A673 (cell line): ENCODE measurements around the gene GPR15LG. TPM values are rescaled to one million over a fixed set of nuclear protein-coding genes. Genes with fewer than 3 reads are reported as not detected.

Source experiments
- BruUV-seq: library from RNA; stranded (reverse); fragments of 400-500 nt; replicated peaks from 2 replicates; lab custom pipeline; 2021; lab: Mats Ljungman, UMichigan
- CTCF ChIA-PET: fragments of 300-600 bp; sonication (Branson Sonifier 250); formaldehyde crosslinking; loops from one replicate; lab custom pipeline; 2022; ENCODE audit warnings: antibody characterized with exemption; lab: Charles Lee
- POLR2A ChIA-PET: fragments of 300-600 bp; sonication (Branson Sonifier 250); formaldehyde crosslinking; loops from one replicate; lab custom pipeline; 2022; ENCODE audit warnings: antibody characterized with exemption; ENCODE audit not compliant: low non-redundant PET; lab: Charles Lee
- DNase-seq: peaks from one replicate; pipeline ENCODE4 v3.0.0-alpha.2; 2015; ENCODE audit warnings: low spot score
- H3K27ac ChIP-seq: fragments of 200-600 bp; sonication (generic); 2 replicates; pipeline ENCODE4 v1.5.1; 2016; ENCODE audit warnings: mixed run types, low read depth, mild to moderate bottlenecking, mixed read lengths, antibody characterized with exemption, low read length; ENCODE audit not compliant: poor library complexity, severe bottlenecking
- H3K27me3 ChIP-seq: fragments of 200-600 bp; sonication (generic); replicated peaks from 2 replicates; pipeline ENCODE4 v1.6.1; 2017; ENCODE audit warnings: mixed run types, low read depth, mild to moderate bottlenecking, mixed read lengths, antibody characterized with exemption, low read length; ENCODE audit not compliant: insufficient read depth, poor library complexity
- H3K36me3 ChIP-seq: fragments of 200-600 bp; sonication (generic); 2 replicates; pipeline ENCODE4 v1.6.1; 2016; ENCODE audit warnings: mixed run types, mild to moderate bottlenecking, mixed read lengths, antibody characterized with exemption, low read length; ENCODE audit not compliant: insufficient read depth, poor library complexity, severe bottlenecking
- H3K4me1 ChIP-seq: fragments of 200-600 bp; sonication (generic); 2 replicates; pipeline ENCODE4 v1.6.1; 2017; ENCODE audit warnings: mixed run types, mild to moderate bottlenecking, mixed read lengths, antibody characterized with exemption, low read length; ENCODE audit not compliant: insufficient read depth, poor library complexity, severe bottlenecking
- H3K4me3 ChIP-seq: fragments of 200-600 bp; sonication (generic); 2 replicates; pipeline ENCODE4 v1.5.1; 2016; ENCODE audit warnings: low read depth, mixed run types, mild to moderate bottlenecking, mixed read lengths, low read length; ENCODE audit not compliant: poor library complexity, severe bottlenecking
- H3K9me3 ChIP-seq: fragments of 200-600 bp; sonication (generic); 2 replicates; pipeline ENCODE4 v1.6.1; 2016; ENCODE audit warnings: mixed run types, low read depth, mild to moderate bottlenecking, mixed read lengths, antibody characterized with exemption, low read length; ENCODE audit not compliant: poor library complexity, severe bottlenecking
- EZH2 ChIP-seq: fragments of 200-600 bp; sonication (generic); IDR thresholded peaks from 2 replicates; pipeline ENCODE4 v1.6.1; 2017; ENCODE audit warnings: borderline replicate concordance, low read depth, mild to moderate bottlenecking, mixed read lengths, antibody characterized with exemption, low read length; ENCODE audit not compliant: poor library complexity, severe bottlenecking
- intact Hi-C: fragments of 100-400 bp; cut with micrococcal nuclease; formaldehyde crosslinking; loops from one replicate; pipeline ENCODE4 v1.10.0; 2022; ENCODE audit not compliant: unreplicated experiment
- total RNA-seq: library from RNA; stranded (reverse); gene quantifications from 2 replicates; pipeline ENCODE4 v1.2.3, GENCODE V29; 2021
- TF ChIP-seq, protein P1 (sequence below): fragments of 300-800, 200-600 bp; sonication (generic); conservative IDR thresholded peaks from 2 replicates; pipeline ENCODE4 v1.5.1; 2017; ENCODE audit warnings: low read depth, mild to moderate bottlenecking, antibody characterized with exemption, low read length, moderate library complexity, mixed read lengths

The GPR15LG gene
- total RNA-seq, 1 experiment from 2014 or later, result not detected

DNA sequence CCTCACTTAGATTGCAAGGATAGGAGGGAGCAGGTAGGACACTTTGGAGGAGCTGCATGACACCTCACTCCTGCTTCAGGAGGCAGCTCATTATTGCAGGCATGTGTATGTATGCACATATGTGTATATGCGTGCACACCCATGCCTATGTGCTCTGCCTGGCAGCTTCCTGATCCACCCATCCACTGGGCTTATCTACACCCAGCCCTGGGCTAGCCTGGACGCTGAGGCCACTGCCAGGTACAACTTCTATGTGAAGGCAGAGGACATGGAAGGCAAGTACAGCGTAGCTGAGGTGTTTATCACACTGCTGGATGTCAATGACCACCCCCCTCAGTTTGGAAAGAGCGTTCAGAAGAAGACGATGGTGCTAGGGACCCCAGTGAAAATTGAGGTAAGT lies 38.4 kb downstream of the GPR15LG start:
- intact Hi-C loops, result no loop called here
- H3K36me3 ChIP-seq, result no peaks in the 10 kb centered on the region
- no peak for DNase-seq
- peaks cover 12% of the 10 kb centered on the region for H3K27me3 ChIP-seq
- no TSS peak for BruUV-seq
- TF ChIP-seq, protein P1, sequence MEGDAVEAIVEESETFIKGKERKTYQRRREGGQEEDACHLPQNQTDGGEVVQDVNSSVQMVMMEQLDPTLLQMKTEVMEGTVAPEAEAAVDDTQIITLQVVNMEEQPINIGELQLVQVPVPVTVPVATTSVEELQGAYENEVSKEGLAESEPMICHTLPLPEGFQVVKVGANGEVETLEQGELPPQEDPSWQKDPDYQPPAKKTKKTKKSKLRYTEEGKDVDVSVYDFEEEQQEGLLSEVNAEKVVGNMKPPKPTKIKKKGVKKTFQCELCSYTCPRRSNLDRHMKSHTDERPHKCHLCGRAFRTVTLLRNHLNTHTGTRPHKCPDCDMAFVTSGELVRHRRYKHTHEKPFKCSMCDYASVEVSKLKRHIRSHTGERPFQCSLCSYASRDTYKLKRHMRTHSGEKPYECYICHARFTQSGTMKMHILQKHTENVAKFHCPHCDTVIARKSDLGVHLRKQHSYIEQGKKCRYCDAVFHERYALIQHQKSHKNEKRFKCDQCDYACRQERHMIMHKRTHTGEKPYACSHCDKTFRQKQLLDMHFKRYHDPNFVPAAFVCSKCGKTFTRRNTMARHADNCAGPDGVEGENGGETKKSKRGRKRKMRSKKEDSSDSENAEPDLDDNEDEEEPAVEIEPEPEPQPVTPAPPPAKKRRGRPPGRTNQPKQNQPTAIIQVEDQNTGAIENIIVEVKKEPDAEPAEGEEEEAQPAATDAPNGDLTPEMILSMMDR, result no peak
- TF ChIP-seq EZH2, result no peak
- no peak overlapping the region for H3K4me3 ChIP-seq
- ChIA-PET CTCF (interaction anchor here (0.5 kb wide), 1 partner anchor 22 kb away, joined by 5 read pairs; no protein-coding TSS in a partner anchor), POLR2A (no interaction called here)
- H3K9me3 ChIP-seq, result no peaks in the 10 kb centered on the region
- H3K27ac ChIP-seq, result no peak overlapping the region
- no peaks in the 10 kb centered on the region for H3K4me1 ChIP-seq

DNA sequence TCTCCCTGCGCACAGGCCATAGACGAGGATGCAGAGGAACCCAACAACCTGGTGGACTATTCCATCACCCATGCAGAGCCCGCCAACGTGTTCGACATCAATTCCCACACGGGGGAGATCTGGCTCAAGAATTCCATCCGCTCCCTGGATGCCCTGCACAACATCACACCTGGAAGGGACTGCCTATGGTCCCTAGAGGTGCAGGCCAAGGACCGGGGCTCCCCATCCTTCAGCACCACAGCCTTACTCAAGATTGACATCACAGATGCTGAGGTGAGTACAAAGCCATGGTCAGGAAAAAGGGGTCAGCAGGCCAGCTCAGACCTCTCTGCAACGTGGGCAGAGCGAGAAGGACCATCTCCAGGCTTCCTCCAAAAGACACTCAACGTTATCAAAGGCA lies 39.5 kb downstream of the GPR15LG start:
- Histone ChIP-seq H3K9me3 (no peaks in the 10 kb centered on the region), H3K36me3 (no peaks in the 10 kb centered on the region), H3K4me3 (no peak overlapping the region), H3K27me3 (peaks cover 13% of the 10 kb centered on the region), H3K4me1 (no peaks in the 10 kb centered on the region), H3K27ac (no peak overlapping the region)
- no peak for DNase-seq
- ChIA-PET CTCF (no interaction called here), POLR2A (no interaction called here)
- intact Hi-C loops, result no loop called here
- TF ChIP-seq EZH2, result no peak
- TF ChIP-seq, protein P1, result no peak
- no TSS peak for BruUV-seq

DNA sequence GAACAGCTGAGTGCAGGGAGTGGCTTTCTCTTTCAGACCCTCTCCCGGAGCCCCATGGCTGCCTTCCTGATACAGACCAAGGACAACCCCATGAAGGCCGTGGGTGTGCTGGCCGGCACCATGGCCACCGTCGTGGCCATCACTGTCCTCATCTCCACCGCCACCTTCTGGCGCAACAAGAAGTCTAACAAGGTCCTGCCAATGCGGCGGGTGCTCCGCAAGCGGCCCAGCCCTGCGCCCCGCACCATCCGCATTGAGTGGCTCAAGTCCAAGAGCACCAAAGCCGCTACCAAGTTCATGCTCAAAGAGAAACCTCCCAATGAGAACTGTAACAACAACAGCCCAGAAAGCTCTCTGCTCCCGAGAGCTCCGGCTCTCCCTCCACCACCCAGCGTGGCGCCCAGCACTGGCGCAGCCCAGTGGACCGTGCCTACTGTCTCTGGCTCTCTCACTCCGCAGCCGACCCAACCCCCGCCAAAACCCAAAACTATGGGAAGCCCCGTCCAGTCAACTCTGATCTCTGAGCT lies 40.5 kb downstream of the GPR15LG start:
- intact Hi-C loops, result no loop called here
- no peak for DNase-seq
- BruUV-seq, result no TSS peak
- H3K36me3 ChIP-seq, result no peaks in the 10 kb centered on the region
- TF ChIP-seq EZH2, result no peak
- TF ChIP-seq, protein P1, result no peak
- no peaks in the 10 kb centered on the region for H3K4me1 ChIP-seq
- no peak overlapping the region for H3K4me3 ChIP-seq
- H3K27ac ChIP-seq, result no peak overlapping the region
- no peaks in the 10 kb centered on the region for H3K9me3 ChIP-seq
- ChIA-PET CTCF (interaction anchor here (1.0 kb wide), 1 partner anchor 43 kb away, joined by 4 read pairs; no protein-coding TSS in a partner anchor), POLR2A (no interaction called here)
- H3K27me3 ChIP-seq, result peaks cover 10% of the 10 kb centered on the region
